Measurements from ENCODE around the gene SAT1. TPM values are rescaled to one million over a fixed set of nuclear protein-coding genes. Genes with fewer than 3 reads are reported as not detected.

The SAT1 gene
- total and polyA plus RNA-seq, 2 of the 13 experiments (the other 11 are each of a cell fraction or from before 2014, with no cell fraction given): 216 to 1,243 TPM

DNA sequence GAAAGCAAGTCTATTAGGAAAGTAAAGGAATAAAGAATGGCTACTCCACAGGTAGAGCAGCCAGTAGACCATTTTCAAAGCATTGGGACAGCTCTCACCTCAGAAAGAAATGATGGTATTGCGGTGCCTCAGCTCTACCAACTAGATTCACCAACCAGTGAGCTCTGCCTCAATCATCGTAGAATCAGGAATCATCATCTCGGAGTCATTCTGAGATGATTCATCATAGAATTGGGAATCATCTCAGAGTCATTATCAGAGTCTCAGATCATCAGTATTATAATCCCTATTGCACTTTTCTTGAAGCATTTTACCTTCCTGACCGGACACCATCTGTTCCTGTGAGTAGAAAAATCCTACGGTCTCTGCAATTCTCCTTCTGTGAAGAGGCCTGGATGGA lies 17.5 kb upstream of the SAT1 start:
- ATAC-seq: no peak
- FAIRE-seq: no peak
- Histone ChIP-seq H3K4me3 (replicated peaks in 1 of 3; ENCODE audit: insufficient read depth in 1 of 3, low read depth in 2 of 3, low read length in 3 of 3) (no peak overlapping the region), H3K9ac (ENCODE audit: insufficient read depth, low read depth, low read length) (no peak overlapping the region), H3K9me3 (ENCODE audit: low read length) (no peaks in the 10 kb centered on the region), H3K27me3 (ENCODE audit: control insufficient read depth in 1 of 2, insufficient read depth in 2 of 2, low read length in 2 of 2) (no peaks in the 10 kb centered on the region), H4K20me1 (ENCODE audit: insufficient read depth, low read length) (no peaks in the 10 kb centered on the region), H3K27ac (ENCODE audit: extremely low read length, insufficient read depth, low read length) (no peak overlapping the region), H3K79me2 (ENCODE audit: insufficient read depth, low read length) (no peaks in the 10 kb centered on the region), H3K4me1 (ENCODE audit: insufficient read depth, low read length) (peaks cover 28% of the 10 kb centered on the region), H3K4me2 (ENCODE audit: low read depth, low read length) (no peak overlapping the region), H2AFZ (ENCODE audit: low read length) (no peak overlapping the region), H3K36me3 (replicated peaks in 1 of 2; ENCODE audit: control insufficient read depth in 1 of 2, insufficient read depth in 2 of 2, low read length in 2 of 2) (no peaks in the 10 kb centered on the region)
- BruUV-seq (replicated peaks): no TSS peak
- in situ Hi-C loops (cut with HindIII; ENCODE audit: extremely low pct_ligation_motif_present, low pct_unique_long_range_greater_than_20kb): no loop called here
- no peak for DNase-seq (ENCODE audit: low spot score)
- ChIA-PET CTCF (ENCODE audit: low intra/inter-chr PET ratio, low total read pairs) (no interaction called here), POLR2A (interaction anchor here (1.3 to 1.5 kb wide), 2 partner anchors 16 to 17 kb away, joined by 3 to 5 read pairs; partner anchors contain the start of gene SAT1)
- intact Hi-C loops (cut with micrococcal nuclease; ENCODE audit: unreplicated experiment): no loop called here
- WGBS (ENCODE audit: low lambda C conversion rate): 90% methylated on average over 5 of the region's 5 CpGs
- no peak for TF ChIP-seq ZBTB7B (CRISPR knock-in tag; IDR thresholded peaks at IDR 0.05)
- TF ChIP-seq, protein P1, sequence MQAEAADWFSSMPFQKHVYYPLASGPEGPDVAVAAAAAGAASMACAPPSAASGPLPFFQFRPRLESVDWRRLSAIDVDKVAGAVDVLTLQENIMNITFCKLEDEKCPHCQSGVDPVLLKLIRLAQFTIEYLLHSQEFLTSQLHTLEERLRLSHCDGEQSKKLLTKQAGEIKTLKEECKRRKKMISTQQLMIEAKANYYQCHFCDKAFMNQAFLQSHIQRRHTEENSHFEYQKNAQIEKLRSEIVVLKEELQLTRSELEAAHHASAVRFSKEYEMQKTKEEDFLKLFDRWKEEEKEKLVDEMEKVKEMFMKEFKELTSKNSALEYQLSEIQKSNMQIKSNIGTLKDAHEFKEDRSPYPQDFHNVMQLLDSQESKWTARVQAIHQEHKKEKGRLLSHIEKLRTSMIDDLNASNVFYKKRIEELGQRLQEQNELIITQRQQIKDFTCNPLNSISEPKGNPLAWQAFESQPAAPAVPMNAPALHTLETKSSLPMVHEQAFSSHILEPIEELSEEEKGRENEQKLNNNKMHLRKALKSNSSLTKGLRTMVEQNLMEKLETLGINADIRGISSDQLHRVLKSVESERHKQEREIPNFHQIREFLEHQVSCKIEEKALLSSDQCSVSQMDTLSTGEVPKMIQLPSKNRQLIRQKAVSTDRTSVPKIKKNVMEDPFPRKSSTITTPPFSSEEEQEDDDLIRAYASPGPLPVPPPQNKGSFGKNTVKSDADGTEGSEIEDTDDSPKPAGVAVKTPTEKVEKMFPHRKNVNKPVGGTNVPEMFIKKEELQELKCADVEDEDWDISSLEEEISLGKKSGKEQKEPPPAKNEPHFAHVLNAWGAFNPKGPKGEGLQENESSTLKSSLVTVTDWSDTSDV (CRISPR knock-in tag; IDR thresholded peaks at IDR 0.05): no peak
- TF ChIP-seq, protein P2, sequence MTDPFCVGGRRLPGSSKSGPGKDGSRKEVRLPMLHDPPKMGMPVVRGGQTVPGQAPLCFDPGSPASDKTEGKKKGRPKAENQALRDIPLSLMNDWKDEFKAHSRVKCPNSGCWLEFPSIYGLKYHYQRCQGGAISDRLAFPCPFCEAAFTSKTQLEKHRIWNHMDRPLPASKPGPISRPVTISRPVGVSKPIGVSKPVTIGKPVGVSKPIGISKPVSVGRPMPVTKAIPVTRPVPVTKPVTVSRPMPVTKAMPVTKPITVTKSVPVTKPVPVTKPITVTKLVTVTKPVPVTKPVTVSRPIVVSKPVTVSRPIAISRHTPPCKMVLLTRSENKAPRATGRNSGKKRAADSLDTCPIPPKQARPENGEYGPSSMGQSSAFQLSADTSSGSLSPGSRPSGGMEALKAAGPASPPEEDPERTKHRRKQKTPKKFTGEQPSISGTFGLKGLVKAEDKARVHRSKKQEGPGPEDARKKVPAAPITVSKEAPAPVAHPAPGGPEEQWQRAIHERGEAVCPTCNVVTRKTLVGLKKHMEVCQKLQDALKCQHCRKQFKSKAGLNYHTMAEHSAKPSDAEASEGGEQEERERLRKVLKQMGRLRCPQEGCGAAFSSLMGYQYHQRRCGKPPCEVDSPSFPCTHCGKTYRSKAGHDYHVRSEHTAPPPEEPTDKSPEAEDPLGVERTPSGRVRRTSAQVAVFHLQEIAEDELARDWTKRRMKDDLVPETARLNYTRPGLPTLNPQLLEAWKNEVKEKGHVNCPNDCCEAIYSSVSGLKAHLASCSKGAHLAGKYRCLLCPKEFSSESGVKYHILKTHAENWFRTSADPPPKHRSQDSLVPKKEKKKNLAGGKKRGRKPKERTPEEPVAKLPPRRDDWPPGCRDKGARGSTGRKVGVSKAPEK (CRISPR knock-in tag; IDR thresholded peaks at IDR 0.05; ENCODE audit: borderline replicate concordance): no peak
- TF ChIP-seq TAF1 (CRISPR knock-in tag; IDR thresholded peaks at IDR 0.05): no peak
- TF ChIP-seq, protein P3, sequence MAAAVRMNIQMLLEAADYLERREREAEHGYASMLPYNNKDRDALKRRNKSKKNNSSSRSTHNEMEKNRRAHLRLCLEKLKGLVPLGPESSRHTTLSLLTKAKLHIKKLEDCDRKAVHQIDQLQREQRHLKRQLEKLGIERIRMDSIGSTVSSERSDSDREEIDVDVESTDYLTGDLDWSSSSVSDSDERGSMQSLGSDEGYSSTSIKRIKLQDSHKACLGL (CRISPR knock-in tag; IDR thresholded peaks at IDR 0.05): no peak
- TF ChIP-seq, protein P4, sequence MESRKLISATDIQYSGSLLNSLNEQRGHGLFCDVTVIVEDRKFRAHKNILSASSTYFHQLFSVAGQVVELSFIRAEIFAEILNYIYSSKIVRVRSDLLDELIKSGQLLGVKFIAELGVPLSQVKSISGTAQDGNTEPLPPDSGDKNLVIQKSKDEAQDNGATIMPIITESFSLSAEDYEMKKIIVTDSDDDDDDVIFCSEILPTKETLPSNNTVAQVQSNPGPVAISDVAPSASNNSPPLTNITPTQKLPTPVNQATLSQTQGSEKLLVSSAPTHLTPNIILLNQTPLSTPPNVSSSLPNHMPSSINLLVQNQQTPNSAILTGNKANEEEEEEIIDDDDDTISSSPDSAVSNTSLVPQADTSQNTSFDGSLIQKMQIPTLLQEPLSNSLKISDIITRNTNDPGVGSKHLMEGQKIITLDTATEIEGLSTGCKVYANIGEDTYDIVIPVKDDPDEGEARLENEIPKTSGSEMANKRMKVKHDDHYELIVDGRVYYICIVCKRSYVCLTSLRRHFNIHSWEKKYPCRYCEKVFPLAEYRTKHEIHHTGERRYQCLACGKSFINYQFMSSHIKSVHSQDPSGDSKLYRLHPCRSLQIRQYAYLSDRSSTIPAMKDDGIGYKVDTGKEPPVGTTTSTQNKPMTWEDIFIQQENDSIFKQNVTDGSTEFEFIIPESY (CRISPR knock-in tag; IDR thresholded peaks at IDR 0.05): no peak
- no peak for TF ChIP-seq ZNF143 (CRISPR knock-in tag; IDR thresholded peaks at IDR 0.05)
- TF ChIP-seq FOXA1 (IDR thresholded peaks at IDR 0.05): no peak
- no peak for TF ChIP-seq FOXA1 (CRISPR knock-in tag; IDR thresholded peaks at IDR 0.05)
- no peak for TF ChIP-seq AGO2 (optimal IDR thresholded peaks at IDR 0.05; ENCODE audit: low read depth, low read length)
- TF ChIP-seq, protein P5, sequence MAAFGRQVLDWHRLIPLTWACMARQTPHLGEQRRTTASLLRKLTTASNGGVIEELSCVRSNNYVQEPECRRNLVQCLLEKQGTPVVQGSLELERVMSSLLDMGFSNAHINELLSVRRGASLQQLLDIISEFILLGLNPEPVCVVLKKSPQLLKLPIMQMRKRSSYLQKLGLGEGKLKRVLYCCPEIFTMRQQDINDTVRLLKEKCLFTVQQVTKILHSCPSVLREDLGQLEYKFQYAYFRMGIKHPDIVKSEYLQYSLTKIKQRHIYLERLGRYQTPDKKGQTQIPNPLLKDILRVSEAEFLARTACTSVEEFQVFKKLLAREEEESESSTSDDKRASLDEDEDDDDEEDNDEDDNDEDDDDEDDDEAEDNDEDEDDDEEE (CRISPR knock-in tag; IDR thresholded peaks at IDR 0.05): no peak
- TF ChIP-seq, protein P6, sequence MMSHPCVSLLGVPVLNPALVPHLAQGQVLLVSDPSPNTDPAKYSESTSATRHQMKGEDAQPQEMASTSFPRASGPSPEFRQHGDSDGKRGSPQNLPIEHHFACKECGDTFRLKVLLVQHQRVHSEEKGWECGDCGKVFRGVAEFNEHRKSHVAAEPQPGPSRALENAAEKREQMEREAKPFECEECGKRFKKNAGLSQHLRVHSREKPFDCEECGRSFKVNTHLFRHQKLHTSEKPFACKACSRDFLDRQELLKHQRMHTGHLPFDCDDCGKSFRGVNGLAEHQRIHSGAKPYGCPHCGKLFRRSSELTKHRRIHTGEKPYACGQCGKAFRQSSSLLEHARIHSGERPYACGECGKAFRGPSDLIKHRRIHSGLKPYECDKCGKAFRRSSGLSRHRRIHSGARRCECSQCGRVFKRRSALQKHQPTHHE (CRISPR knock-in tag; IDR thresholded peaks at IDR 0.05; ENCODE audit: borderline replicate concordance): no peak
- TF ChIP-seq ZNF674 (CRISPR knock-in tag; IDR thresholded peaks at IDR 0.05; ENCODE audit: low read depth): no peak
- no peak for TF ChIP-seq PHF20 (CRISPR knock-in tag; IDR thresholded peaks at IDR 0.05)
- TF ChIP-seq FOXK1 (CRISPR knock-in tag; IDR thresholded peaks at IDR 0.05; ENCODE audit: borderline replicate concordance, low read depth): no peak

All from HepG2 (cell line).